ENCODE measurements around the gene TRAF3IP1. TPM values are rescaled to one million over a fixed set of nuclear protein-coding genes. Genes with fewer than 3 reads are reported as not detected.
A peak's percentile ranks its signal among the peaks of the same experiment; 100 is the strongest.
"Not testable (repeated sequence)": the region's sequence is repeated elsewhere in the genome, so short reads cannot be mapped to it uniquely, and the experiment has no call there.

The TRAF3IP1 gene
- total RNA-seq, 1 experiment from 2014 or later = 7.0 TPM

GRCh38 chr2:238380336-238380735, 60.0 kb downstream of the TRAF3IP1 start:
- DNase-seq (ENCODE audit: low read depth) = no peak

- no peak for DNase-seq (ENCODE audit: low read depth)
Observed at GRCh38 chr2:238380785-238381184, 60.5 kb downstream of the TRAF3IP1 start.

GRCh38 chr2:238381341-238382115, 61.2 kb downstream of the TRAF3IP1 start:
- DNase-seq (ENCODE audit: low read depth) = no peak

- no peak for DNase-seq (ENCODE audit: low read depth)
Observed at GRCh38 chr2:238382381-238382781, 62.1 kb downstream of the TRAF3IP1 start.

GRCh38 chr2:238383135-238383534, 62.8 kb downstream of the TRAF3IP1 start:
- DNase-seq (ENCODE audit: low read depth) = no peak

GRCh38 chr2:238383743-238384380, 63.5 kb downstream of the TRAF3IP1 start:
- no peak for DNase-seq (ENCODE audit: low read depth)

GRCh38 chr2:238387332-238387731, 67.0 kb downstream of the TRAF3IP1 start:
- DNase-seq (ENCODE audit: low read depth) = no peak

- DNase-seq (ENCODE audit: low read depth) = no peak
Observed at GRCh38 chr2:238388794-238389193, 68.5 kb downstream of the TRAF3IP1 start.

- peak; percentile 23 for DNase-seq (ENCODE audit: low read depth)
Observed at GRCh38 chr2:238389988-238390589, 69.8 kb downstream of the TRAF3IP1 start.

GRCh38 chr2:238391042-238391689, 70.8 kb downstream of the TRAF3IP1 start:
- no peak for DNase-seq (ENCODE audit: low read depth)

- no peak for DNase-seq (ENCODE audit: low read depth)
Observed at GRCh38 chr2:238396663-238397062, 76.3 kb downstream of the TRAF3IP1 start.

GRCh38 chr2:238397356-238397755, 77.0 kb downstream of the TRAF3IP1 start:
- DNase-seq (ENCODE audit: low read depth) = no peak

- no peak for DNase-seq (ENCODE audit: low read depth)
Observed at GRCh38 chr2:238398577-238398976, 78.3 kb downstream of the TRAF3IP1 start.

- no peak for DNase-seq (ENCODE audit: low read depth)
Observed at GRCh38 chr2:238399094-238399493, 78.8 kb downstream of the TRAF3IP1 start.

GRCh38 chr2:238401551-238401950, 81.2 kb downstream of the TRAF3IP1 start:
- DNase-seq (ENCODE audit: low read depth) = no peak

- DNase-seq (ENCODE audit: low read depth) = no peak
Observed at GRCh38 chr2:238403632-238404405, 83.5 kb downstream of the TRAF3IP1 start.

GRCh38 chr2:238404406-238405216, 84.3 kb downstream of the TRAF3IP1 start:
- no peak for DNase-seq (ENCODE audit: low read depth)

- not testable (repeated sequence) for DNase-seq (ENCODE audit: low read depth)
Observed at GRCh38 chr2:238405217-238405555, 84.9 kb downstream of the TRAF3IP1 start.

- DNase-seq (ENCODE audit: low read depth) = no peak
Observed at GRCh38 chr2:238406221-238406997, 86.1 kb downstream of the TRAF3IP1 start.

GRCh38 chr2:238406998-238407285, 86.6 kb downstream of the TRAF3IP1 start:
- no peak for DNase-seq (ENCODE audit: low read depth)

All from Daoy (cell line).